T47D (cell line): ENCODE results near the gene MRPL55.

ENCODE experiments used
- DNase-seq, 2 experiments: peaks; one replicate each; pipeline versions ENCODE4 v3.0.0 to v3.0.0-alpha.2; 2011 to 2012; ENCODE audit warnings: low read depth in 1 of 2, low spot score in 1 of 2
- JUND ChIP-seq: IDR thresholded peaks from 2 replicates; pipeline ENCODE4 v1.6.1; 2012; ENCODE audit warnings: low read depth
- in situ Hi-C: cut with HindIII; loops from 2 replicates; pipeline ENCODE4 v1.10.0; 2016; ENCODE audit warnings: low sequenced_read_pairs, low pct_unique_long_range_greater_than_20kb

Gene MRPL55

GRCh38 chr1:228152097-228152917 is 43.2 kb upstream of the MRPL55 start:
- in situ Hi-C loops = no loop called here
- no peak for TF ChIP-seq JUND
- DNase-seq = no peak

- no peak for DNase-seq
- no peak for TF ChIP-seq JUND
- in situ Hi-C loops = no loop called here
Observed at GRCh38 chr1:228151180-228151925, 42.3 kb upstream of the MRPL55 start.

GRCh38 chr1:228150461-228151179 is 41.5 kb upstream of the MRPL55 start:
- in situ Hi-C loops = no loop called here
- TF ChIP-seq JUND = no peak
- DNase-seq = no peak

- DNase-seq = no peak
- in situ Hi-C loops = no loop called here
- TF ChIP-seq JUND = no peak
Observed at GRCh38 chr1:228150120-228150460, 41.0 kb upstream of the MRPL55 start.

- TF ChIP-seq JUND = no peak
- no peak for DNase-seq
- in situ Hi-C loops = no loop called here
Observed at GRCh38 chr1:228149406-228150119, 40.5 kb upstream of the MRPL55 start, which contains the start of gene GJC2. TSS of gene GJC2 (plus strand) at chr1:228149930. CDS start at chr1:228157759, 7,829 bp downstream.

- TF ChIP-seq JUND = no peak
- in situ Hi-C loops = no loop called here
- no peak for DNase-seq
Observed at GRCh38 chr1:228148935-228149405, 39.9 kb upstream of the MRPL55 start.

- in situ Hi-C loops = no loop called here
- DNase-seq = no peak
- no peak for TF ChIP-seq JUND
Observed at GRCh38 chr1:228148196-228148861, 39.2 kb upstream of the MRPL55 start.

GRCh38 chr1:228147768-228148167 is 38.7 kb upstream of the MRPL55 start:
- in situ Hi-C loops = no loop called here
- no peak for TF ChIP-seq JUND
- DNase-seq = no peak

GRCh38 chr1:228147151-228147693 is 38.1 kb upstream of the MRPL55 start:
- in situ Hi-C loops = no loop called here
- TF ChIP-seq JUND = no peak
- DNase-seq = no peak

- in situ Hi-C loops = no loop called here
- no peak for DNase-seq
- TF ChIP-seq JUND = no peak
Observed at GRCh38 chr1:228146417-228147150, 37.5 kb upstream of the MRPL55 start.
